Glomerular visceral epithelial cell (primary cell): ENCODE results near the gene HAGHL.

Experiments used
- DNase-seq: peaks from one replicate; pipeline ENCODE4 v3.0.0-alpha.2; 2016; ENCODE audit errors: extremely low spot score

HAGHL gene

DNA sequence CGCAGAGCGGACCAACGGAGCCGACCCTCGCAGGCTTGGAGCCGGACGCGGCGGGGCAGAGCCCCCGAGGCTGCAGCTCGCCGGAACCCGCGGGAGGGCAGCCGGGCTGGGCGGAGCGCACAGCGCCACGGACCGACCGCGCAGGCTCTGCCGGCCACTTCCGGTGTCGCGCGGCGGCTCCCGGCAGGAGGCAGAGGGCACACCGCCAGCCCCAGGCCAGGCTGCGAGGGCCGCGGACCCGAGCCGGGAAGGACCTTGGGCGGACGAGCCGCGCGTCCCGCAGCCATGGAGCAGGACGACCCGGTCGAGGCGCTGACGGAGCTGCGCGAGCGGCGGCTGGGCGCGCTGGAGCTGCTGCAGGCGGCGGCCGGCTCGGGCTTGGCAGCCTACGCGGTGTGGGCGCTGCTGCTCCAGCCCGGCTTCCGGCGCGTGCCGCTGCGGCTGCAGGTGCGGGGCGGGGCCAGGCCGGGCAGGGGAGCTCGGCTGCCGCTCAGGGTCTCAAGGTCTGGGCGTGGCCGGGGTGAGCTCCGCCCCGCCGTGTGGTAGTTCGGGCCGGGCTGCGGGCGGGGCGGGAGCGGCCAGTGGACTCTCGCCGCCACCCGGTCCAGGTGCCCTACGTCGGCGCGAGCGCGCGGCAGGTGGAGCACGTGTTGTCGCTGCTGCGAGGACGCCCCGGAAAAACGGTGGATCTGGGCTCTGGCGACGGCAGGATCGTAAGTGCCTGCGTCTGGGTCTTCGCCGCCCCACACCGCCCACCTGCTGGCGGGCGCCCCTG is 5.7 kb upstream of the HAGHL start, which contains the start of gene ANTKMT:
Gene ANTKMT, plus strand, starts transcription at position 157 of the 775 bp plus-strand sequence. Its CDS starts 129 bp downstream, at position 286.
- DNase-seq, result peak; percentile 84

DNA sequence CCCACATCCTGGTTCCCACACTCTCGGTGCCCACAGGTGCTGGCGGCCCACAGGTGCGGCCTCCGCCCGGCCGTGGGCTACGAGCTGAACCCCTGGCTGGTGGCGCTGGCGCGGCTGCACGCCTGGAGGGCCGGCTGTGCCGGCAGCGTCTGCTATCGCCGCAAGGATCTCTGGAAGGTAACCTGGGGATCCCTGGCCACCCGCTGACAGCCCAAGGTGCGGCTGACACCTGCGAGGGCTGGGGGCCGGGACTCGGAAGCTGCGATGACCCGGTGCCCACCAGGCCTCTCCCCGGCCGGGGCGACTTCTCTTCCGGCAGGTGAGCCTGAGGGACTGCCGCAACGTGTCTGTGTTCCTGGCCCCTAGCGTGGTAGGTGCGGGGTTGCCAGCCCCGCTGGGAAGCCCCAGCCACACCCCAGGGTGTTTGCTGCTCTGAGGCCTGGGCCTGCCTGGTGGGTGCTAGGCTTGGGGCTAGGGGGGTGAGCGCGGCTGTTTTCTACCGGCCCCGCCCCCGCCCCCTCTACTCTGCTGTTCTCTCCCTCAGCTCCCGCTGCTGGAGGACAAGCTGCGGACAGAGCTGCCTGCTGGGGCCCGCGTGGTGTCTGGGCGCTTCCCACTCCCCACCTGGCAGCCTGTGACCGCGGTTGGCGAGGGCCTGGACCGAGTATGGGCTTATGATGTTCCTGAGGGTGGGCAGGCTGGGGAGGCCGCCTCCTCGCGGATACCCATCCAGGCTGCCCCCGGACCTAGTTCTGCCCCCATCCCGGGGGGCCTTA is 5.0 kb upstream of the HAGHL start:
- DNase-seq, result no peak

DNA sequence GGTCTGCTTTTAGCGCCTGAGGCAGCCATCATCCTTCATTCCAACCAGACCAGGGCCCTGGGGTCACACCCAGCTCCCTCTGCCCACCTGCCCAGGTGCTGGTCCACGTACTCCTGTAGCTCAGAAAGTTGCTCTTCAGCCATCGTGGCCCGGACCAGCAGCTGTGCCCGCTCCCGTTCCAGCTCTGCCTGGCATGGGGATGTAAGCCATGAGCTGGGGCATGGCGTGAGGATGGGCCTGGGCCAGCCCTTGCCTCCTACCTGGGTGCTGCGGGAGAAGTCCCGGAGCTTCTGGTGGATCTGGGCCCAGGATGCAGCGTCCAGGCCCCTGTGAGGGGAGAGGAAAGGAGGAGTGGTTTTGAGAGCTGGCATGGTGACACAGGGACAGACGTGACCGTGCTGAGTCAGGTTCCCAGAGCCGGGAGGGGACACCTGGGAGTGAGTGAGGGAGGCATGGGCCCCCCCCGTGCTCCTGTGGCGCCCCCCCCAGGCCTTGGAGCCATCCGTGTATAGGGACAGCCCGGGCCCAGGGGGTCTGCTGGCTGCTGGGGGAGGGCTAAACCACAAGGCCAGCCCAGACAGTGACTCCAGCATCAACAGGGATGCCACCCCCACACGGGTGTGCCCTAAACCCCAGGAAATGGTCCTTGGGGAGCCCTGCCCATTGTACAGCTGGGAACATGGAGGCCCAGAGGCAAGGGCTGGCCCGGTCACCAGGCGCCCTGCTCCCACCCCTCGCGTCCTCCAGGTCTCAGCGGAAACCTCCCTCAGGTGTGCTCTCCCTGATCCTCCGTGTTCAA is 3.9 kb upstream of the HAGHL start:
- no peak for DNase-seq

DNA sequence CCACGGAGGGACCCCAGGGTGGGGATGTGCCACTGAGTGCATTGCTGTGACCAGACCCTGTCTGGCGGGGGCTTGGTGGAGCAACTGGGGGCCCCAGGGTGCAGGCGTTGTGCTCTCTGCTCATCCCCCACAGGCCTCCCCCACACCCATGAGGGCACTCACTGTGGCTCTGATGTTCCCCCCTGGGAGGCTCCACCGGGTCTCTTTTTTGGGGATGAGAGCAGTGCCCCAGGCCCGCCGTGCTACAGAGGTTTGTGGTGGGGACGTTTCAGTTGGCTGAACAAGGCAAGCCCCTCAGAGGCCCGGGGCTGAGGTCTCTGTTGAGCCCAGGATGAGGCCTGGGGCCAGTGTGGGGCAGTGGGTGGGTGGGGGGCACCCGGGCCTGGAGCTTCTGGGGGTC is 3.2 kb upstream of the HAGHL start:
- DNase-seq, result no peak

DNA sequence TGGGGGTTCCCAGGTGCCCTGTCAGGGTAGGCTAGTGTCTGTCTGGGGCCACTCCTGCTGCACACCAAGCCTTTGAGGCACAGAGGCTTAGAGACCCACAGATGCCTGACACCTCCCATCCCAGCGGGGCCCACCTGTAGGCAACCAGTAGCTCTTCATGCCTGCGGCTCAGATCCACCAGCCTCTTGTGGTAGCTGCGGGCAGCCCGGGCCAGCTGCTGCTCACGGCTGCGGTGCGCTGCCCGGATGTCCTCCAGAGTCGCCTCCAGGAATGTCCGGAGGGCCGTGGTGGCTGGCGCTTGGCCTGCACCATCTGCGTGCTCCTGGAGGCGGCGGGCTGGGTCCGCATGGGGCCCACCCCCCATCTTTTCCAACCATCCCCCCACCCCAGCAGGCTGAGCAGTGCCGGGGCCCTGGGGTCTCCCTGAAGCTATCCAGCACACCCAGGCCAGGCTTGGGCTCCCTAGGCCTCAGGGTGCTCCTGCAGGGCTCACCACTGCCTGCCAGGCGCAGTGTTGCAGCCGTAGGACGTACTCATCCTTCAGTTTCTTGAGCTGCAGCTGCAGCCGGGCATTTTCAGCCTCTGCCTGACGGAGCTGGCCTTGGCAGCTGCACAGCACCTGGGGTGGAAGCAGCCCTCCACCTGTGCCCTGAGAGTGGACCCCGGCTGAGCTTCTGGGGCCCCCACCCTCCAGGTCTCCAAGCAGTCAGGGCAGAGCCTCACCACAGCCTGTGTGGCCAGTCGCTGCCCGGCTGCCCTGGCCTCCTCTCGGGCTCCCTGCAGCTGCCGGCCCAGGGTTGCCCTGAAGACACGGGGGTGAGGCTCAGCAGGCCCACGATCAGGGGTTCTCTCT is 2.5 kb upstream of the HAGHL start:
- DNase-seq, result no peak

- no peak for DNase-seq
Observed at GRCh38 chr16:725041-725376, 1.9 kb upstream of the HAGHL start.

GRCh38 chr16:725463-726187 is 1.3 kb upstream of the HAGHL start:
- no peak for DNase-seq

DNA sequence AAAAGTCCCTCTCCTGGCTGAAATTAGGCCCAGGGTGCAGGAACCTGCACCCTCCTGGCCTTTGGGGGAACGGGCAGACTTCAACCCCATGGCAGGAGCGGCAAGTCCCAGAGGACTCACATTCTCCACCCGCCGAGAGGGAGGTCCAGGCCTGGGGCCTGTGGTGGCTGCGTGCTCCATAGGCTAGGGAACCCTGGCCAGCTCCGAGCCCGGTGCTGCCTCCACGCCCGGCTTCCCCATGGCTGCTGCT is 793 bp upstream of the HAGHL start:
- no peak for DNase-seq

GRCh38 chr16:727291-727977 is 528 bp downstream of the HAGHL start:
- no peak for DNase-seq

GRCh38 chr16:728131-728889 is 1.4 kb downstream of the HAGHL start:
- DNase-seq, result peak; percentile 78

GRCh38 chr16:728890-729744 is 2.2 kb downstream of the HAGHL start:
- DNase-seq, result no peak

DNA sequence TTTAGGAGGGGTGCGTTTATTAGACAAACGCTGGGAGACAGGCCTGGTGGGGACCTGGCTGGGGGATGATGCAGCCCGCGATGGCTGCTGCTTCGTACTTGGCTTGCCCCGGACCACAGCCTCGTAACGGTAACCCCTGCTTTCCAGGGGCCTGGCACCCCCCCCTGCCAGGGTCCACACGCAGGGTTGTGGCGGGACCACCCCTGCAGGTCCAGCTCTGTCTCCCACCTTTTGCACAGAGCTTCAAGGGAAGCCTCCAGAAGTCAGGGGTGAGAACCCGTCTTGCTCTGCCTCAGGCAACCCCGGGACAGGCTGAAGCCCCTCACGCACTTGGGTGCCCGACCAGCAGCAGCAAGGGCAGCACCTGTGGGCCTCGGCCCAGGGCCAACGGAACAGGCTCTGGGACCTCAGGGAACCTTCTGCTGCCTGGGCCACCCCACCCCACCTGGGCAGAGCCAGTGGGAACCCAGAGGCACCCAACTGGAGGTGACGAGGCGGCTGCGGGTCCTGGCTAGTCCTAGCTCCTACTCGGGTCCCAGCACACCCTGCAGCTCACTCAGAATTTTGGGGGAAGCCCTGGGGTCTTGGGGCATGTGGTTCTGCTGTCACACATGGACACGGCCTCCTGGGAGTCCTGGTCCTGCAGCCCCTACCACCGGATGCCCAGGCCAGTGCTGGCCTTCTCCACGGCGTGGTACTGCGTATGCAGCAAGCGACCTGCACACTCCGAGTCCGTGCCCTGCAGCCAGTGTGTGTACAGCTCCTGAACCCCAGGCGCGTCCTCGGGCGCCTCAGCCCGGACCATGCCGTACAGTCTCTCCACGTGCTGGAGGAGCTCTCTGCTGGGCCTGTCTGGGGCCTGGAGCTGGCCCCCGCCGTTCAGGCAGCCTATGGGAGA is 3.1 kb downstream of the HAGHL start:
- no peak for DNase-seq

GRCh38 chr16:730666-731509 is 4.0 kb downstream of the HAGHL start:
- DNase-seq, result no peak

DNA sequence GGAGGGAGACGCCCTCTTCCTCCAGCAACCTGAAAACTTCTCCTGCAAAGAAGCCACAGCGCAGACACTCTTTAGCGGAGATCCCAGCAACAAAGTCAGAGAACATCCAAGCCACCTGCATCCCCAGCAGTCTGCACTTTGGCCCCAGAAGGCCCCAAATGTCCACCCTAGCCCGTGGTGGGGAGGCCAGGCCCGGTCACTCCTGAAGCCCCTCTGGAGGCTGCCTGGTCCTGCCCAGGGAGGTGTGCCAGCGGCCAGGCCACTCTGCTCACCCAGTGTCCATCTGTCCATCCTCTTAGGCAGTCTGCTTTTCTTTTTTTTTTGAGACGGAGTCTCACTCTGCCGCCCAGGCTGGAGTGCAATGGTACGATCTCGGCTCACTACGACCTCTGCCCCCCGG is 5.4 kb downstream of the HAGHL start:
- DNase-seq, result no peak

DNA sequence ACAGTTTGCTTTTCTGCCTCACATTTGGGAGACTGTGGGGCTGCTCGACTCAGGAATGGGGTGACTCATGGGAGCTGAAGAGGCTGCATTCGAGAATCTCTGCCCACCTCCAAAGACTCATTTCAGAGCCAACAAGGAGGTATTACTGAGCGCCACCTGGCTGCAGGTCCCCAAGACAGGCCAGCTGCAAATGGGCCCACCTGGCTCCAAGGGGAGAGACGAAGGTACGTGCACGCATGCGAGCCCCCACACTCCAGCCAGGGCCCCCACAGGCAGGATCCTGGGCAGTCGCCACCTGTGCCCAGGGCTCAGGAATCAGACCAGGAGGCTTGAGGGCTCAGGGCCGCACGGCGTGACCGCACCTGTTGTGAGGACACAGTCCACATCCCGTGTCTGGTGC is 6.0 kb downstream of the HAGHL start:
- no peak for DNase-seq

- DNase-seq, result no peak
Observed at GRCh38 chr16:733382-734207, 6.7 kb downstream of the HAGHL start.
